HG02678 (cell line): Measurements from ENCODE around the gene TMEM235.
"Not testable (repeated sequence)": the region's sequence is repeated elsewhere in the genome, so short reads cannot be mapped to it uniquely, and the experiment has no call there.

ENCODE experiments used
- ATAC-seq: cut with Tn5 transposase; IDR thresholded peaks from one replicate; pipeline ENCODE4 v1.9.1; 2021; ENCODE audit warnings: mild to moderate bottlenecking, moderate library complexity; ENCODE audit not compliant: unreplicated experiment

Gene TMEM235

GRCh38 chr17:78214706-78215061, 16.7 kb upstream of the TMEM235 start:
- no peak for ATAC-seq

GRCh38 chr17:78219396-78220150, 11.9 kb upstream of the TMEM235 start:
- no peak for ATAC-seq

- ATAC-seq = no peak
Observed at GRCh38 chr17:78223061-78223460, 8.4 kb upstream of the TMEM235 start.

GRCh38 chr17:78223765-78224164, 7.7 kb upstream of the TMEM235 start:
- ATAC-seq = no peak

GRCh38 chr17:78224231-78225087, 7.0 kb upstream of the TMEM235 start:
- no peak for ATAC-seq

GRCh38 chr17:78225088-78225865, 6.2 kb upstream of the TMEM235 start:
- ATAC-seq = no peak

- no peak for ATAC-seq
Observed at GRCh38 chr17:78226055-78226758, 5.2 kb upstream of the TMEM235 start.

- ATAC-seq = no peak
Observed at GRCh38 chr17:78226759-78227454, 4.5 kb upstream of the TMEM235 start.

- no peak for ATAC-seq
Observed at GRCh38 chr17:78227455-78227916, 3.9 kb upstream of the TMEM235 start.

- no peak for ATAC-seq
Observed at GRCh38 chr17:78228176-78228575, 3.3 kb upstream of the TMEM235 start.

- ATAC-seq = no peak
Observed at GRCh38 chr17:78230252-78230962, 1.0 kb upstream of the TMEM235 start.

GRCh38 chr17:78231991-78232858, 794 bp downstream of the TMEM235 start:
- no peak for ATAC-seq

GRCh38 chr17:78232859-78233173, 1.4 kb downstream of the TMEM235 start:
- no peak for ATAC-seq

- ATAC-seq = no peak
Observed at GRCh38 chr17:78233678-78234077, 2.2 kb downstream of the TMEM235 start.

GRCh38 chr17:78234261-78234865, 2.9 kb downstream of the TMEM235 start:
- ATAC-seq = no peak

GRCh38 chr17:78235022-78235421, 3.6 kb downstream of the TMEM235 start:
- ATAC-seq = not testable (repeated sequence)

GRCh38 chr17:78235885-78236284, 4.5 kb downstream of the TMEM235 start:
- no peak for ATAC-seq
